HG02623 (cell line): ENCODE data around the gene AREG.

ENCODE experiments used
- ATAC-seq: cut with Tn5 transposase; IDR thresholded peaks from one replicate; pipeline ENCODE4 v1.9.1; 2021; ENCODE audit warnings: moderate library complexity; ENCODE audit not compliant: unreplicated experiment

AREG gene

DNA sequence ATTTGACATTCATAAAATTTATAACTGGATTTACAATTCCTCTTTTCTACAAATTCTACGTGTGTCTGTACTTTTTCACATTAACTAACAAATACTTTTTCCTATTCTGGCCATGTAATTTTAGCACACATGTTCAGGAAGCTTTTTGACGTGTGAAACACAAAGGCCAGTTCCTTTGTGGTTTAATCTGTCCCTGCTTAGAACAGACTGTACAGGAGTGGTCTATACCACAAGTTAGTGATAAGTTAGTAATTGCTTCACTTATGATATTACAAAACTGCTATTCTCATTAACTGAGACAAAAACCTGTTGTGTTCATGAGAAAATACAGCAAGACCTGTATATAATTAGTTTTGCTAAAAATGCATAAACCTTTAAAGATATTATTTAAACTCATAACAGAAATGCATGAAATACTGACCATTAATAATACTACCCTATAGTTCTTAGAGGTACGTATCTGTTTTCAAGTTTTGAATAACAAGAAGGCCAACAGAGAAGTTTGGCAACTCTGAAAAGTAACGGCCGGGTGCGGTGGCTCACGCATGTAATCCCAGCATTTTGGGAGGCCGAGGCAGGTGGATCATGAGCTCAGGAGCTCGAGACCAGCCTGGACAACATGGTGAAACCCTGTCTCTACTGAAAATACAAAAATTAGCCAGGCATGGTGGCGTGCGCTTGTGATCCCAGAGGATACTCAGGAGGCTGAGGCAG lies 13.7 kb upstream of the AREG start:
- peak; percentile 79 for ATAC-seq

GRCh38 chr4:74433043-74433442 lies 11.9 kb upstream of the AREG start:
- no peak for ATAC-seq

DNA sequence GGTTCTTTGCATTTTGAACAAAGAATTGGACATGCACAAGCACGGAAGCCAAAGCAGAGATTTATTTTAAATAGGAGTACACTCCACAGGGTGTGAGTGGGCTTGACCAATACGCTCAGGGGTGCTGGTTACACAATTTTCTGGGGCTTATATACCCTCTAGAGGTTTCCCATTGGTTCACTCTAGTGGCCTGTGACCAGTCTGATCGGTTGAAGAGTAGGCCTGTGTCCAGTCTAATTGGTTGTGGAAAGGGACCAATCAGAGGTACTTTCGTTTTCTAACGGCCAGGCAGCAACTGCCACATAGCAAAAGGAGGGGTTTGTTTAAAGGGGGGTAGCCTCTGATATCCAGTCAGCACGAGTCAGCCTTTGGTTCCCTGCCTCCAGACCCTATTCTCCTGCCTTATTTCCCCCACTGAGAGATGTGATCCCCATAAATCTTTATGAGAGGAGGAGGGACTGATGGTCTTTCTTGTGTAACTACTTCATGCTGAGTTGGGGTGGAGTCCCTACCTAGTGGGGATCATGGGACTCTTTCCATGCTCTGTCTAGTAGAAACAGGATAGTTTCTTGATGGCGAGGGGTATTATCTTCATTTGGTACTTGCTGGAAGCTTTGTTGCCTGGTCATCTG lies 11.3 kb upstream of the AREG start:
- ATAC-seq = no peak

DNA sequence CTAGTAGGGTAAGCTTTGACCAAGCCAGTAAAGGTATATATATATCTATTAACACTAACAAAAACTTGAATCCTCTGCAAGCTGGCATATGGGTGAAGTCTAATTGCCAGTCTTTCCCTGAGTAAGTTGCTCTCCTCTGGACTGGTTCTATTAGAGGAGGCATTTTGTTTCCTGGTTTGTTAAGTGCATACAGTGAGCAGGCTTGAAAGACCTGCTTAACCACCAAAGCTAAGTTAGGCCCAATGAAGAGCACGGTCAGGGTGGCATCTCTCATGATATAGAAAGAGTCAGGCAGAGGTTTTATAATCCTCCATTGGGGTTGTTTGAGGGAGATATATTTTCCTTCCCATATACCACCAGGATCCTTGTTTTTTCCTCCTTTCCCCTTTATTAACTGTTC lies 9.6 kb upstream of the AREG start:
- no peak for ATAC-seq

GRCh38 chr4:74437866-74438265 lies 7.1 kb upstream of the AREG start:
- ATAC-seq = no peak

DNA sequence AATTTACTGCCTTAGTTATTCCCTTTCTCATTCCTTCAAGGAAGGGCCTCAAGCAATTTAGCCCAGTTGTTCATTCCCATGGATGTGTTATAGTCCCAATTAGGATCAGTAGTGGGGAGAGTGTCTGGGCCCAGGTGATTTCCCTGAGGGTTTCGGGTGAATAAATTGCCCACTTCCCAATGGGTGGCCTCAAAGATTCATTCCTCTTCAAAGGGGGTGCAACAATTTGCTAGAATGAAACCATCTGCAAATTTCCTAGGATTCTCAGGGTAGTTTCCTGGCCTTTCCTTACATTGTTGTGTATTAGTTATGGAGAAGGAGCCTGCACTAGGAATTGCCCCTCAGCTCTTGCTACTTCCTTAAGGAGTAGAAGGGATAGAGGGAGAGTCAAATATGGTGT lies 6.3 kb upstream of the AREG start:
- no peak for ATAC-seq

DNA sequence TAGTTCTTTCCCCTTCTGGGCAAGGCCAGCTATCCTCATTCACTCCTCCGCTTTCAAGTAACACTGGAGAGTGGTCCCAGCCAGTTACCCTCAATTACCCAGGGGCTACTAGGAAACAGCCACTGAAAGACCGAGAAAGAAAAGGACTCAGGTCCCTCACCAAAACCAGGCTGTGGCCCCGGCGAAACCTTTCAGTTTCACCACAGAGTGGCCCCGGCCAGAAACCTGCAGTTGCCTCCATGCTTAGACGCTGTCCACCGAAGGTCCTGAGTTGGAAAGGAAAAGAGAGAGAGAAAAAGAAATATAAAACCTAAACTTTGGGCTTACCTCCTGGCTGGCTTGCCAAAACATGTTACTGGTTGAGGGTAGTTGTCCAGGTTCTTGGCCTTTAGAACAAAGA lies 5.0 kb upstream of the AREG start:
- no peak for ATAC-seq

GRCh38 chr4:74440356-74440755 lies 4.6 kb upstream of the AREG start:
- ATAC-seq = no peak

DNA sequence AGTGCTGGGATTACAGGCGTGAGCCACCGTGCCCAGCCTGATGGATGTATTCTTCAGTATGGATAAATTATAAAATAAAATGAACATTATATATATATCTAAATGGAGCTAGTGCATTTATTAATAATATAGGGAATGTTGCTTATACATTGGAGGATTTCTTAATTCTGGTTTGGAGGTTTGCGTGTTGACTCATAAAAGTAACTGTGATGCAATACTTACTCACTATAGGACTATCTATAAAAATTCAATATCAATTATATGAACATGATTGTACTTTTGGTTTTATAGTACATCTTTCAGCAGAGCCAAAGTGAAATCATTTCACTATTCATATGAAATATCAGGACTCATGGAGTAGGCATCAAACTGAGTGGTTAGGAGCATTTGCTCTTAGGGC lies 3.2 kb upstream of the AREG start:
- no peak for ATAC-seq

DNA sequence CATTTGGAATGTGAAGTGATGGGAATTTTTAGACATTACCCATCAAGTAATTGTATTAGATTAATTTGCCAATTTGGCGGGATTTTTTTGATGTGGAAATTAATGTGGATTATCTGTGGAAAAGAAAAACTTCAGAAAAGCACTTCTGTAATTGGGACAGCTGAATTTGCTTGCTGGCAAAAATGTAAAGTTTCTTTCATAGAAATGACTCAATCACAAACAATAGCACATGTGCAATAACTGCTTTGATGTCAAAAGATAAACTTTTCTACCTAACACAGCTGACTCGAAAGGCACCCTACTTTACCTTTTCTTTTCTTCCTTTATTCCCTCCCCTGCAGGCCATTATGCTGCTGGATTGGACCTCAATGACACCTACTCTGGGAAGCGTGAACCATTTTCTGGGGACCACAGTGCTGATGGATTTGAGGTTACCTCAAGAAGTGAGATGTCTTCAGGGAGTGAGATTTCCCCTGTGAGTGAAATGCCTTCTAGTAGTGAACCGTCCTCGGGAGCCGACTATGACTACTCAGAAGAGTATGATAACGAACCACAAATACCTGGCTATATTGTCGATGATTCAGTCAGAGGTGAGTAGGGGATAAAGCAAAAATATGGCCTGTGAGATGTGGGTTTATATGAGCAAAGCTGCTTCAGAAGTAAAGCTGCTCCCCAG lies 1.4 kb downstream of the AREG start:
- no peak for ATAC-seq

DNA sequence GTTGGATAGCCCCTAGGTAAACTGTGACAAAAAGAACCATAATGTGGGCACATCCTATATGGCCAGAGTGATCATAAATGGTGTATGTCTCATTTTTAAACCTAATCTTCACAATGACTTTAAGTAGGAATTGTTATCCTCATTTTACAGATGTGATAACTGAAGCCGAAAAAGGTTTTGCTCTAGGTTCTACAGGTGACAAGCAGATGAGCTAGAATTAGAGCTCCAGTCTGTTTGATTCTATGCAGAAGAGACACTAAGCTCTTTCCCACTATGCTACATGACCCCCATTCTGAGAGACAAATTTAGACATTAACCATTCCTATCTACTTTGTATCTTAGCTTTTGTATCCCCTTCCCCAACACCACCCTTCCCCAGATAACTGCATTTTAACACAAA lies 2.0 kb downstream of the AREG start:
- no peak for ATAC-seq

GRCh38 chr4:74447636-74448233 lies 2.8 kb downstream of the AREG start:
- ATAC-seq = no peak

DNA sequence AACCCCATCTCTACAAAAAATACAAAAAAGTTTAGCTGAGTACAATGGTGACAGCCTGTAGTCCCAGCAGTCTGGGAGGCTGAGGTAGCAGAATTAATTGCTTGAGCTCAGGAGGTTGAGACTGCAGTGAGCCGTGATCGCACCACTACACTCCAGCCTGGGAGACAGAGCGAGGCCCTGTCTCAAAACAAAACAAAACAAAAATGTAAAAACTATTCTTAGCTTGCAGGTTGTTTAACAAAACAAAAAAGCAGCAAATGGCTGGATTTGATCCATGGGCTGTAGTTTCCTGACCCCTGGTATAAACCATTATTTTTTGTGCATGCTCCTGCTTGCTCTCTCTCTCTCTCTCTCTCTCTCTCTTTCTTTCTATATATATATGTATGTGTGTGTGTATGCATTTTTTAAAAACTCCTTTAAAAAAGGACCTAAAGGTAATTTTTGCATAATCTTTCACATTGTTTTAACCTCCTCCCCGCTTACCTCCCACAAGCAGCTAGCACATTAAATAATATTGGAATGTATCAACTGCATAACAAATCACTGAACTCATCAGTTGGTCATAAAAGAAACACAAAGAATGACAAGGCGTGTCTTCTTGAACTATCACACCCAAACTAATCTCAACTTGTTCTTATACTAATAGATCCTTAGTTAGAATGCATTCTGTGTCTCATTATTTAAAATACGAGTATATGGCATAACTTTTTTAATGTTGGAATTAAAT lies 4.8 kb downstream of the AREG start:
- ATAC-seq = no peak

GRCh38 chr4:74450298-74450683 lies 5.4 kb downstream of the AREG start:
- no peak for ATAC-seq

GRCh38 chr4:74451214-74451661 lies 6.3 kb downstream of the AREG start:
- no peak for ATAC-seq

- no peak for ATAC-seq
Measured at GRCh38 chr4:74453037-74453635, 8.2 kb downstream of the AREG start.

DNA sequence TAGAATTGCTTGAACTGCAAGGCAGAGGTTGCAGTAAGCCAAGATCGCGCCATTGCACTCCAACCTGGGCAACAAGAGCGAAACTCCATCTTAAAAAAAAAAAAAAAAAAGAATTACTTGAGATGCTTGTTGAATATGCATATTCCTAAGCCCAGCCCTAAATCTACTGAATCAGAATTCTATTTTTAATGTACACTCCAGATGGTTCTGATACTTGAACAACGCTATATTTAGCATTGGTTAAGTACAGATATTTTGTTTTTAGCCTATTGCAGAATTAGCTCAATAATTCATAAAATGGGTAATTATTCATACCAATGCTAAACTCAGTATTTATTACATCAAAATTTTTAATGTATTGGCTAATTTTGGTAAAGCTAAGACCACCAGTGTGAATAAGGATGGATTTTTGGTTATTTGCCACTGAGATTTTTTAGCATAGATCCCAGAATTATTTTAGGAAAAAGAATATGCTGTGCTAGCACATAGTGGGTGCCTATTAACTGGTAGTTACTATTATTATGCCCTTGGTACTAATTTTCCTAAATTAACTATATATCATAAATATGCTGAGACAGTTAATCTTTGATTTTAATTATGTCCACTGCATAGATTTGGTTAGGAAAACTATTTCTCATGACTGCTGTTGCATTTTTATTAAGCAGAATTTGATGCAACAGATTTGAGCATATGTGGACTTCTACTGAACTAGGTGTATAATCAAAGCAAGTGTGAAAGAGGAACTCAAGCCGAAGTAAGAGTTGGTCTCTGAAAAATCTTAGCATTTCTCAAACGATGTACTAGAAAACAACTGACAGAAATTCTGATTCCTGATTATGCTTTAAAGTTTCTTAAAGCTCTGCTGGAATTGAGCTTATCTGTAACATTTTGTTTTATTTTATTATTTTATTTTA lies 9.2 kb downstream of the AREG start:
- no peak for ATAC-seq

- no peak for ATAC-seq
Measured at GRCh38 chr4:74455361-74456055, 10.6 kb downstream of the AREG start.

DNA sequence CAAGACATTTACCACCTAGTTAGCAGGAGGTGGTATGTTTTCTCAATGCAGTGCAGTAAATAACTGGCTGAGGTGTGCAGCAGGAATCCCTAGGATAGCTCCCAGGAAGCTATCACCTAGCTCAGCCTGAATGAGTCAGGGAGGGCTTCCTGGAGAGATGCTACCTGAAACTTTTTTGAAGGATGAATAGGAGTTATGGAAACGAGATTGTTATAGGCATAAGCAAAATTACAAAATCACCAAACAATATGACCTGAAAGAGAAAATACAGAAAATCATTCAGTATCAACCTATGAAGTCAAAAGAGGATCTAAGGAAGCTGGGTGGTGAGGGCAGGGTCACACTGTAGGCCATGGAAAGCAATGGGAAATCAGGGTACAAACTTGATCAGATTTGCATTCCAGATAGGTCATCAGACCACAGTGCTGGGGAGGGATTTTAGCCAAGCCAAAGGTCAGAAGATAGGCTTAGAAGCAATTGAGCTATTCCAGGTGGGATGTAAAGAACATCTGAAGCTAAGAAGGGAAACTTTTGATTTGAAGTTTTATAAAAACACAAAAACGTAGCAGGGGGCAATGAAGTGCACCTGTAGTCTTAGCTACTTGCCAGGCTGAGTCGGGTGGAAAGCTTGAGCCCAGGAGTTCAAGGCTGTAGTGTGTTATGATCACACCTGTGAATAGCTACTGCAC lies 11.3 kb downstream of the AREG start:
- no peak for ATAC-seq
